Measurements from ENCODE around the gene IVL.

Gene IVL

DNA sequence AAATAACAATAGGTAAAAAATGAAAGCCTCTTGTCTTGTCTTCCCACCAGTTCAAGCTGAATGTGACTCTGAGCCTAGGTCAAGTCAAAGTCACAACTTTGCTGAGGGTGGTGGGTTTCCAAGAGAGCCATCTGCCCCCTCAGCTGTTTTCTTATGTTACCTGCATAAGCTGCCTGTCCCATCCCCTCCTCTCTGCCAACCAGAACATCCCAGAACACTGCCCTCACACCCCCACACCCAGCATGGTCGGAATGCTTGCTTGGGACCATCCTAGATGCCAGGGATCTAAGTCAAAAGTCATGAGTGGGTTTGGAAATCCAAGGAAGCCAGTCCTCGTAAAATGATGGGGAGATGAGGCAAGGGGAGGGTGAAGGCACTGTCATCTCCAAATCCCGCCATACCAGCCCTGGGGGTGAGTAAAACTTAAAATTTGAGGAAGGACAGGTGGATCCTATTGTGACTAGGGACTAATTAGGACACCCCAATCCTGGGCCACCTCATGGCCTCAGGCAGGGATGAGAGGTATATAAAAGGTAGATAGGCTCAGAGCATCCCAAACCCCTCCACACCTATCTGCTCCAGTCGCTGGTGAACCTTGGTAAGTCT is 38.4 kb downstream of the IVL start, which contains the start of gene SPRR5:
Gene SPRR5, plus strand, starts transcription at position 556 of the 606 bp plus-strand sequence. CDS start 1,349 bp downstream, outside the sequence.
- DNase-seq (ENCODE audit: low read depth): no peak

DNA sequence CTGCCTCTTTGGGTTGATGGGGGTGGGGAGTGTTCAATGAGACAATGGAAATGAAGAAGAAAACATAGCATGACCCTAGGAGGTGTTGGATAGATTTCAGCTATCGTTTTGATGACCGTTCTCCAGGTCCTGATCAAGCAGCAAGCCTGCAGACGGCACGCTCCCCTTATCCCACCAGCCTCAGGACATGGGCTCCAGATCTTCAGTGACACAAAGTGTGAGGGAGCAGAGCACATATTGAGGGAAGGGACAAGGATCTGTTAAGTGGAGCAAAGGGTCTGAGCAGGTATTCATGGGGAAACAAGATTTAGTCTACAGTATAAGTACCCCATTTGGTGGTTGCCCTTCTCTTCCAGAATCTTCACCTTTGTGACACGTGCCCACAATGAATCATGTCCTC is 43.4 kb downstream of the IVL start:
- DNase-seq (ENCODE audit: low read depth): no peak

DNA sequence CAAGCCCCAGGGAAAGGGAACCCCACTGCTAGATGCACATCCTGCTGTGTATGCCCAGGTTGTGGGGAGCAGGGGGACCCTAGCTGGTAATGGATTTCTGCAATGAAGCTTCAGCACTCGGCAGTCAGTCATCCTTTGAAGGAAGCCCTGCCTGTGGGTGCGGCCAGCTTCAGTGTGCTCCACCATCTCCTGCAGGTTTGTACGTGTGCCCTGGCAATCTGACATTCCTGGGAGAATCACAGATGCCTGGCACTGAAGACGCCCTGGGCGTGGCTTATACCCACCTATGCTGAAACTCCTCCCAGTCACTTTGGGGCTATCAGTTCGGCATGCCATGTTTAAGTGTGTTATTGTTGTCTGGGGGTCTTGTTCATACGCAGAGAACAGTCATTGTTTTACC is 45.4 kb downstream of the IVL start:
- no peak for DNase-seq (ENCODE audit: low read depth)

DNA sequence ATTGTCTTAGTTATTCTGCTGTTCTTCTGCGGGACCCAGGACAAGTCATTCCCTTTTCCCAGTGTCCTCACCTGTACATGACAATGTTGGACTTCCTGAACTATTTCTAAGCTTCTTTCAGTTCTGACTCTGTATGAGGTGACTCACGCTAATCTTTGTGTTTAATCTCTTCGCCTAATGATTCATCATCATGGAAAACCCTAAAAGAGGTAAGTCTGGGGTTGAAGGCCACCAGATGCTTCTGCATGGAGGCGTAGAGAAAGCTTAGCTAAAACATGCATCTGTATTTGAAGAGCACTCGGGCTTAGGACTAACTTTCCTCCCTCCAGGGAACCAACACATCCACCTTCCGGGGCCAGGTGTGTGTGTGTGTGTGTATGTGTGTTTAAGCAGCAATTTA is 46.1 kb downstream of the IVL start:
- DNase-seq (ENCODE audit: low read depth): no peak

DNA sequence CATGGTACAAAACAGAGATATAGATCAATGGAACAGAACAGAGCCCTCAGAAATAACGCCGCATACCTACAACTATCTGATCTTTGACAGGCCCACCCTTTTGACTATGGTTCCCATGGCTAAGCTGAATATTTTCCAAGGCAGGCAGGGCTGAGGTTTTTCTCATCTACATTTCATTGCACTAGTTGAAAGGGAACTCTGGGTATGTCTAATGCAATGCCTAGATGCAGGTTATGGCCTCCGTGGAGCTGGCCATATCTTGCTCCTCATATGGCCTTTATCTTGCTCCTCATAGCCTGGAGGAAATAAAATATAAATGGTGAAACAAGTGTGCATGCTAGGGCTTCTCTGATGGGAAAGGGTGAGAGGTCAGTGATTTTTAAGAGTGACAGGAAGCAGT is 49.2 kb downstream of the IVL start:
- no peak for DNase-seq (ENCODE audit: low read depth)

DNA sequence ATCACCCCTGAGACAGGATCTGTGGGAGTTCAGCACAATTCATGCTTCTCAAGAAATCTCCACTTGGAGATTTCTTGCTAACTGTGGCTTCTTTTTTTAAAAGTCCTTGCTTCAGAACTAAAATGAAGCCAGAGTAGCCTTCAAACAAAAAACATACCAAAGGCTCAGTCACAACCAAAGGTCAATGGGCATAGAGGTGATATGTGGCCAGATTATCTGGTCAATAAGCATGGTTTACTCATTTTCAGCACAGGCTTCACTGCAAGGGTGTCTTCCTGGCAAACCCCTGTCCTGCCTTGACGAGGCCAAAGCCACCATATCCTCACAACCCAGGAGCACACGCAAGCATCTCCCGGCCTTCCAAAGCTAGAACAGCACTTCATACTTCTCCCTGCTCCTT is 50.9 kb downstream of the IVL start:
- DNase-seq (ENCODE audit: low read depth): no peak

DNA sequence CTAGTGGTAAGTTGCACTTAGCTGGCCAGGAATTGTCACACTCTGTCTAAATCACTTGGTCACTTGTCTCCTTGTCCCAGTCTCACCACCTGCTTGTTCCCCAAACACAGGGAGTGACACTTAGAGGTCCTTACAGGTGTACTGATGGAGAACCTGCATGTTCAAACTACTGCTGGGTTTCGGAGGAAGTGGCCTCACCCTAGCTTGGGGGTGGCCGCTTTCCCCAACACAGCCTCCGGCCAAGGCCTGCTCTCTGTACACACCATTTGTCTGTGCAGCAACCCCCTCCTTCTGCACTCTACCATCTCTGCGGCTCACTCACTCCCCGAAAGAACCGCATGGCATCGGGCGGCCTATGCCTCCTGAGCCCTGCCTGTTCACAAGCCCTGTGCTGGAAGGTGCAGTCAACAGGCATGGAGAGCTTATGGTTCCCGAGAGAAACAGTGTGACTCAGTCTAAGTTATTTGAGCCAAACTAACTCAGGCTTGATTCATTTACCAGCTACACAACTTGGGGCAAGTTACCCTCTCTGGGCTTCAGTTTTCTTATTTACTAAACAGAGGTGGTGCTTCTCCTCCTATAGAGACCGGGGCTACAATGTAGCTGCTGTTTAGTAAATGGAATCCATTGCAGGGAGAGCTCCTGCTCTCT is 51.6 kb downstream of the IVL start:
- no peak for DNase-seq (ENCODE audit: low read depth)

DNA sequence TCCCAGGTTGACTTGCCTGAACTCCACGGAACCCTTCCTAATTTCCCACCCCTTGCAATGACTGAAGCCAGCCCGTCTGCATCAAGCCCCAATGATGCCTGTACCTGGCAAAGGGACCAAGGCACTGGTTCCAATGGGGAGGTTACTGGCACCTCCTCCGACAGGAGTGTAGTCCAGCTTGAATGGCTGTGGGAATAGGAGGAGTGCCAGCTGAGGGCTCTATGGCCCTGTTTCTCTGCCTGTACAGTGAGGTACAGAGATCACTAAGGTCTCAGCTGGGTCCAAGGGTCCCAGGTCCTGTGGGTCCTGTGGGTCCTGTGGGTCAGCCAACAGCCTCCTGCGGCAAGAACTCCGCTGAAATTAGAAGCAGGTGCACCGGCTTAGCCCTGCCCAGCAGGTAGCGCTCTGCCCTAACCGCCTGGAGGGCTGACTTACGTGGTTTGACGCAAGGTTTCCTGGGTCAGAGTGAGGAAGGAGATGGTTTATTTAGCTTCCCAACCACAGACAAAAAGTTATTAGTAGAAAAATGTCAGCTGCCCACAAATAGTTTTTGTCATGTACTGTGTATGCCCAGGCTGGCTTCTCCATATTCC is 52.2 kb downstream of the IVL start:
- no peak for DNase-seq (ENCODE audit: low read depth)

Measured in stimulated activated CD8-positive, alpha-beta memory T cell treated with anti-CD3 and anti-CD28 coated beads, Interleukin-7, amount 100 ng/mL, for 24 hours (primary cell).